HG02938 (cell line): ENCODE measurements around the gene MUC20.
"Not testable (repeated sequence)": the region's sequence is repeated elsewhere in the genome, so short reads cannot be mapped to it uniquely, and the experiment has no call there.

Source experiments
- ATAC-seq: cut with Tn5 transposase; IDR thresholded peaks from one replicate; pipeline ENCODE4 v1.9.1; 2021; ENCODE audit warnings: mild to moderate bottlenecking, moderate library complexity; ENCODE audit not compliant: unreplicated experiment

Gene MUC20

GRCh38 chr3:195728789-195729188, 8.0 kb downstream of the MUC20 start:
- ATAC-seq, result not testable (repeated sequence)

DNA sequence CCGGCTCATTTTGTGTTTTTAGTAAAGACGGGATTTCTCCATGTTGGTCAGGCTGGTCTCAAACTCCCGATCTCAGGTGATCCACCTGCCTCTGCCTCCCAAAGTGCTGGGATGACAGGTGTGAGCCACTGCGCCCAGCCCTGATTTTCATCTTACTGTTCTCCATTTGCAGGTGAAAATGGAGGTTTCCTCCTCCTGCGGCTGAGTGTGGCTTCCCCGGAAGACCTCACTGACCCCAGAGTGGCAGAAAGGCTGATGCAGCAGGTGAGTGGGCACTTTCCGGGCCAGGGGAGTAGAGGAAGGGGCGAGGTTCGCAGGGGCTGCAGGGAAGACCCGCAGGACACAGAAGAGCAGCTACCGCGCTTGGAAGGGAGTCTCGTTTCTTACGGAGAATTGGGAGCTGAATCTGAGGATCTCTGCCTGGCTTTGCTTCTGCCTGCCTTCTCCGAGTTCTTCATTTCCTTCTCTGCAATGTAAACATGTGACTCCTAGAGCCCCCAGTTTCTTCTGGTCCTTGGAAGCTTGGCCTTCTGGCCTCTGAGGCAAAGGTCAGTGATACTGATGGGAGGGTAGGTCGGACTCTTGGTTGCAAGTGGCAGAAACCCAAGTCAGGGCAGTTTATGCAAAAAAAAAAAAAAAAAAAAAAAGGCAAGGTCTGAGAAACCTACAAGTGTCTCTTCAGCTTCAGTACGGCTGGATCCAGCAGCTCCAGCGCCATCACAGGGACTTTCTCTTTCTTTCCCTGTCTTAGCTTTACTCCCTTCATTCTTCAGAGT, 8.9 kb downstream of the MUC20 start:
- no peak for ATAC-seq

DNA sequence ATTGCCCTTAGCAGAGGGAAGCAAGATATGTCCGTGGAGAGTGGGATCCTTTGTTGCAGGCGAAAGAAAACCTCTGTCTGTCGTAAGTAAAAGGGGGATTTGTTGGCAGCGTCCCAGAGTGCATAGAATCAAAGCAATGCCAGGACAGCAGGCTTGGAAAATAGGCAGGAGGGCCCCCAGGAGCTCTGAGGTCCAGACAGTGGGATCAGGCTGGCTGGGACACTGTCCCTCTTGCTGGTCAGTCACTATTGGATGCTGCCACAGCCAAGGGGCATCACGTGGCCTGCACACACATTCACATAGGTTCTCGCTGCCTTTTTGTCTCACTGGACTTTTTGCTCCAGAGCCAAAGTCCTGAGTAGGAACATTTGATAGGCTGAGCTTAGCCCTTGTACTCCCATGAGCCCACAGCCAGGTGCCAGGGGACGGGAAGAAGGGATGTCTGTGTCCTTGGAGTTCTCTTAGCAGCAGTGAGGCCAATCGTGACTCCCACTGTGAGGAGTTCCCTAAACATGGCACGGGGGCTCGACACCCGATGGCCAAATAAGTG, 10.7 kb downstream of the MUC20 start:
- ATAC-seq, result no peak

- no peak for ATAC-seq
These were observed 12.2 kb downstream of the MUC20 start for GRCh38 chr3:195732940-195733339.

DNA sequence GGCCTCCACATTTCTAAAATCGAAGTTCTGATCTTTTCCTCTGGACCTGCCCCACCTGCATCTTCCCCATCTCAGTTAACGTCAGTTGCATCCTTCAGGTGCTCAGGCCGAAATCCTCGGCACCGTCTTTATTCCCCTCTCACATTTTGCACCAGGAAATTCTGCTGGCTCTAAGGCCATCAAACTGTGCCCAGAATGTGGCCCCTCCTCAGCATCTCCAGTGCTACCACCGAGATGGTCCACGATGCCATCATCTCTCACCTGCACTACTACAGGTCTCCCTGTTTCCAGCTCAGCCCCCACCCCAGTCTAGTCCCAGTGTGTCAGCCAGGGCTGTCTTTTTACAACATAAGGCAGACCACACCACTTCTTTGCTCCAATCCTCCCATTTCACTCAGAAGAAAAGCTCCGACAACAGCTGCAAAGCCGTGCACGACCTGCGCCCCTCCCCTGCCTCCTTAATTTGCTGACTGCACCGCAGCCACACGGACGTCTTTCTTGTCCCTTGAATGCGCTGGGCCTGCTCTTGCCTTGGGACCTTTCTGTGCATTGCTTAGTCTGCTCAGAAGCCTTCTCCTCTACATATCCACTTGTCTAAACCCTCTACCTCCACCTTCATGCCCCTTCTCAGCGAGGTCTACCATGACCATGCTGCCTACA, 14.4 kb downstream of the MUC20 start:
- ATAC-seq, result no peak

- ATAC-seq, result no peak
These were observed 16.2 kb downstream of the MUC20 start for GRCh38 chr3:195736866-195737490.

GRCh38 chr3:195737782-195738181, 17.0 kb downstream of the MUC20 start:
- not testable (repeated sequence) for ATAC-seq

GRCh38 chr3:195738274-195739044, 17.7 kb downstream of the MUC20 start:
- no peak for ATAC-seq

- ATAC-seq, result no peak
These were observed 18.9 kb downstream of the MUC20 start for GRCh38 chr3:195739561-195740111.

GRCh38 chr3:195744437-195744836, 23.7 kb downstream of the MUC20 start:
- no peak for ATAC-seq

DNA sequence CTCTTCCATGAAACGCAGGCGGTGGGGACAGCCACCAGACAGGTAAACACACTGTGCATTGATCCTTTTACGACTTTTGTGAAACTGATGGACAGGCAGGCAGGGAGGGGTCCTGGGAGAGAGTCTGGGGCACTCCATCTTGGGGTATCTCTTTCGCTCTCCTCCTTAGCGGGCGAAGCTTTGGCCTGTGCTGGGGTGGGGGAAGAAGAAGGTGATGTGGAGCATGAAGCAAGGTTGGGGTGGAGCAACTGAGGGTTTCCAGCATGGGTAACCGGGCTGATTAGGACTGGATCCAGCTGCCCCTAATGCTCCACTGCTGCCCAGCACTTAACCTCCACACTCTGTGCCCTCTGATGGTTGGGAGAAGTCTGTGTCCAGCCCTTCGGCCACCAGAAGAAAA, 25.6 kb downstream of the MUC20 start:
- ATAC-seq, result no peak

GRCh38 chr3:195746751-195747150, 26.0 kb downstream of the MUC20 start:
- ATAC-seq, result no peak

GRCh38 chr3:195748661-195749060, 27.9 kb downstream of the MUC20 start:
- no peak for ATAC-seq

DNA sequence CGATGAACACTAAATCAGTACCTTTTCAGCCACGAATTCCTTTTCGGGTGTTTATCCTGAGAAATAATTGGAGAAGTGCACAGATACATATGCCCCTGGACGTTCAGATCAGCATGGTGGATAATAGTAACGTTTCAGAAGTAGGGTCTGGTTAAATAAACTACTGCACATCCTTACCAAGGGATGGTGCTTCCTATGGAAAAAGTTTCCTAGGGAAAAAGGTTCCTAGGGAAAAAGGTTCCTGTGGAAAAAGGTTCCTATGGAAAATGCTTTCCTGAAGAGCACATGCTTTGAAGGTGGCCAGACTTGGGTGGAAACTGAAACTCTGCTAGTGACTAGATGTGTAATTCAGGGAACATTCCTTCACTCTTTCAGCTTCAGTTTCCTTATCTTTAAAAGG, 28.3 kb downstream of the MUC20 start:
- ATAC-seq, result not testable (repeated sequence)

DNA sequence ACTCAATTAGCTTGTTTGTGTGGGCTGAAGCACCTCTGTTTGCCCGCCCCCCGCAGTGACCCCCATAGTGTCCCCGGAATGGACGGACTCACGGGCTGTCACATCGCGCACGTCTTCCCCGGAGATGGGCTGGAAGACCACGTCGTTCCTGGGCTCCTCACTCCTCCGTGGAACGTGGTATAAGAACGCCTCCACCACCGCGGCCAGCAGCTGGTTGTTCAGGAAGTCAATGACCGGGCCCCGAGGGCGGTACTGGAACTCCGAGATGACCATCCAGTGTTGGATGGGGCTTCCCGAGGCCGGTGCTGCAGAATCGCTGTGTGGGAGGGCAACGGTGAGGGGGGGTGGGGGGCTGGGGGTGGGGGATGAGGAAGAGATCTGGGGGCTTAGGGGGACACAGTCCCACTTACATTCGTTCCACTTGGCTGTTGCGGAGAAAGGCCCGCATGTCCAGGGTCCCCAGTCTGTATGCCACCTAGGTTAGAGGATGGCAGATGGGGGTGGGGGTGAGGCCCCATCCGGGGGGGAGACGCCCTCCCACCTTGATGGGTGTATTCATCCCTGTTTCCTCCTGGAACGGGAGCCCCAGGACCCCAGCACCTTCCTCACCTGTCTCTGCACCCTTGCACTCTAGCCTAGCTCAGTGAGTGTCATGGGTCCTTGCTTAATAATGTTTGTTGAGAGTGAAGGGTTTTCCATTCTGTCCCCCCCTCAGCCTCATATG, 30.2 kb downstream of the MUC20 start:
- no peak for ATAC-seq

- no peak for ATAC-seq
These were observed 30.8 kb downstream of the MUC20 start for GRCh38 chr3:195751560-195751959.

GRCh38 chr3:195752066-195752465, 31.3 kb downstream of the MUC20 start:
- ATAC-seq, result no peak

- no peak for ATAC-seq
These were observed 32.0 kb downstream of the MUC20 start for GRCh38 chr3:195752546-195753331.

GRCh38 chr3:195753581-195753980, 32.8 kb downstream of the MUC20 start:
- ATAC-seq, result no peak
